TTC549 (cell line): ENCODE measurements around the gene RASA3.

Experiments used
- FAIRE-seq: peaks from 2 replicates; lab custom pipeline; 2012; peaks lifted over from hg19 to GRCh38; lab: Jason Lieb, UNC

Gene RASA3

GRCh38 chr13:114065926-114066774 lies 66.3 kb downstream of the RASA3 start:
- FAIRE-seq = no peak

DNA sequence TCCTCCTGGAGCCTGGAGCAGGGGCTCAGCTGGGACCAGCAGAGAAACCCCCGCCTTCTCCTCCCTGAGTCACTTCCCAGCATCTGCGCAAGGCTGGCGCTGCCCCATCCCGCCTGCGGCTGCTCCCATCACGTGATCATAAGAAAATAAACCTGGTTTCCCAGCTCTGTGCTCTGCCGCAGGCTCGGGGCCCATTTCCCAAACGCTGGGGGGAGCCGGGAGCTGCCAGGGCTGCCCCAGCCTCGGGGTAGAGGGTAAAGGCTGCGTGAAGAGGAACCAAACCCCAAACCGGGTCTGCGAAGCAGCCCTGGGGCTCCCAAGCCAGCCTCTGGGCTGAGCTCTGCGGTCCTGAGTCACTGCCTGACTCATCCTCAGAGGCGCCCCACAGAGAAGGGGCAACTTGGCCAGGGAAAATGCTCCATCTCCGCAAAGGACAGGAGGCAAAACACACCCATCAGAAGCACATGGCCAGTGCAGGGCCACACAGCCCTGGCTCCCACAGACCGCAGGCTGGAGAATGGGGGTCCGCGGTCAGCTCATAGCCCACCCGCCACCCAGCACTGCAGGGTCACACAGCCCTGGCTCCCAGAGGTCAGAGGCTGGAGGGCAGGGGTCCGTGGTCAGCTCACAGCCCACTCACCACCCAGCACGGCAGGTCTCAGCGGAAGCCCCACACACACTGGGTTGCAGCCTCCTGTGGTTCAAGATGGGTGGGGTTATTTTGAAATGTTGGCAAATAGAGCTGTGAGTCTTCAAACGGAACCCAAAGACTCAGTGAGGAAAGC lies 67.1 kb downstream of the RASA3 start:
- FAIRE-seq = peak; percentile 51

GRCh38 chr13:114064450-114065140 lies 67.8 kb downstream of the RASA3 start:
- no peak for FAIRE-seq

DNA sequence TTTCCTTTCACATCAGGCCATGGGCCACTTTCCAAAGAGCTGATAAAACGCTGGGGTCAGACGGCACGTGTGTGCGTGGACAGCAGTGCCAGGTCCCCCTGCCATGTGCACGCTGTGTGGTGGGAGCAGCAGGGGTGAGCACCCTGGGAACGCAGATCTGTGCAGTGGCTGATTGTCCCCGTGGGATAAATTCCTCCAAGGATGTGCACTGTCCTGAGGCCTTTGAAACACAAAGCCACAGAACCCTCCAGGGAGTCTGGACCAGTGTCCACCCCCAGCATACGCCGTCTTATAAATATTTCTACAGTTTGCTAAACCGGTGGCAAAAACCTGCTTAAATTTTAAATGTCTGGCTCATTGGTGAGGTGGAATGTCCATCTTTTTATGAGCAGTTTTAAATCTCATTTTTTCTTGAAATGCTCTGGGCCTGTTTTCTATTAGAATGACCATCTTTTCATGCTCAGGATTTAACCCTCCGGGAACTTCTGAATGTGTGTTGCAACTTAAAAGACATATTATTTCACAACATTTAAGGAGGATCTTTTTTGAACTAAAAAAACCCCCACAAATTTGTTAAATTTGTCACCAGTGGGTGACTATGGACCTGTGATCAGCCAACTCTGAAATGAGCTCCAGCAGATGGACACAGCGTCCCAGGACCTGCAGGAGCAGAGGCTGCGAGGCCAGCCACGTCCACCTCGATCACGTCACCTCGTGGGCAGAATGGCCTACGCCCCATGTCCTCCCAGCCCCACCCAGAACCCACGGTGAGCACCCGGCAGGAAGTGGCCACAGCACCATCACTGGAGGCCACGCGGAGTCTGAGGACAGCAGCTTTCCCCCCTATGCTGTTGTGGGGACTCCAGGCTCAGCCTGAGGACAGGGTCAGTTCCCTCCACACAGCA lies 68.6 kb downstream of the RASA3 start:
- FAIRE-seq = no peak

GRCh38 chr13:114062754-114063153 lies 69.7 kb downstream of the RASA3 start:
- FAIRE-seq = no peak

GRCh38 chr13:114062341-114062740 lies 70.1 kb downstream of the RASA3 start:
- no peak for FAIRE-seq

- FAIRE-seq = no peak
Measured at GRCh38 chr13:114061744-114062143, 70.7 kb downstream of the RASA3 start.

DNA sequence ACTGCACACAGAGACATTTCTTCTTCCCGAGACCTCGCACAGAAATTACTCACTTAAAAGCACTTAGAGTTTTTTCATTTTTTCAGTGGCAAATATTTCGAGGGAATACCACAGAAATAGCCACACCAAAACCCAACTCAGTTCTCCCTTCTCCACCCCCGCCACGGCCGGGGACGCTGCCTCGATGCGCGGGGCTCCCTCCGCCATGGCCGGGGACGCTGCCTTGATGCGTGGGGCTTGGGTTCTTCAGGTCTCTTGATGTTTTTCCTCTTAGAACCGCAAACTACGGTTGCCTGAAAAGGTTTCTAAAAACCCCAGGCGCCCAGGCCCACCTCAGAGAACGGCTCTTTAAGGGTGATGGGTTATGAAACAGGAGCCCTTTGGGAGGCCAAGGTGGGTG lies 71.4 kb downstream of the RASA3 start:
- no peak for FAIRE-seq

- FAIRE-seq = no peak
Measured at GRCh38 chr13:114059946-114060860, 72.2 kb downstream of the RASA3 start.

DNA sequence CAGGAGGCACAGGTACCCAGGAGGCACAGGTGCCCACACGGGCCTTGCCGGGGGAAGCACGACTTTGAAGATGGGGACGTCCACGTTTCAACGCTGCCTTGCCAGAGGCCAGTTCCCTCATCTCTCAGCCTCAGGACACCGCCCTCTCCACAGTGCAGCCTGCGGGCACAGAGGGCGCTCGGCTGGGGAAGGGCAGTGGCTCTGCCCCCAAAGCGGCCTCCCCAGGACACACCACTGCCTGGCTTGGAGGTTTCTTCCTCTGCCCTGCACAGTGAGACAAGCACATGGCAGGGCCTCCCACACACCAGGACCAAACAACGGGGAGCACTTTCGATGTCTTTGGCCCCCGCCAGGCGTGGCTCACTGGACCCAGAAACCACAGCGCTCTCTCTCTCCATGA lies 73.0 kb downstream of the RASA3 start:
- FAIRE-seq = no peak

DNA sequence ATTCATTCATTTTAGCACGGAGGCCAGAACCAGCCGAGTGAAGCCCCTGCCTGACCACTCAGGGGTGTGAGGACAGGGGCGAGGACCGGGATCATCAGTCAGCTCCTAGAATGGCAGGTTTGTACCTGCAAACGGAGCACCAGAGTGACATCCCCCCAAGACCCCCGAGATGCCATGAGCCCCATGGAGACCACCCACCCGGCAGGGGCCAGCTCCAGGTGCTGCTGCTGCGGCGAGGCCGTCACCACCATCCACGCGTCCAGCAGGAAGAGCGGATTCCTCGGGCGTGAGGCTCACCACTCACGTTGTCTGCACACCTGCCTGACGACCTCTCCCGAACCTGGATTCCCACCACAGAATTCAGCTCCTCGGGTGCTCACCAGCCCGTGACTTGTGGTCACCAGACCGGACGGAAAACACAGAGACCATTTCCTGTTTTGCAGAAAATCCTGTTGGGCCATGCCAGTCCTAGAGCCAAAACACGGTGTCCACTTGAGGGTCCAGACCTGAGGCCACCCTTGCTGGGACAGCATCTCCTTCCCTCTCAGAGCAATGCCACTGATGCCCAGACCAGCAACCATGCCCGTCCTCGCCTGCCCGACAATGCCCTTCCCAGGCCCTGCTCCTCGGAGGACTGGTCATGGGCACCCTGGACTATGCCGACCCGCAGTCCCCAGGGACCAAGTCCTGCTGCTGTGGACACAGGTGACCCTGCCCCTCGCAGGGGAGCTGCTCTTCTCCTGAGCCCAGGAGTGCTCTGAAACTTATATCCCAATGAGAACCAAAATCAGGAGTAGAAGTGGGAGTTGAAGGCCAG lies 74.2 kb downstream of the RASA3 start:
- FAIRE-seq = no peak

DNA sequence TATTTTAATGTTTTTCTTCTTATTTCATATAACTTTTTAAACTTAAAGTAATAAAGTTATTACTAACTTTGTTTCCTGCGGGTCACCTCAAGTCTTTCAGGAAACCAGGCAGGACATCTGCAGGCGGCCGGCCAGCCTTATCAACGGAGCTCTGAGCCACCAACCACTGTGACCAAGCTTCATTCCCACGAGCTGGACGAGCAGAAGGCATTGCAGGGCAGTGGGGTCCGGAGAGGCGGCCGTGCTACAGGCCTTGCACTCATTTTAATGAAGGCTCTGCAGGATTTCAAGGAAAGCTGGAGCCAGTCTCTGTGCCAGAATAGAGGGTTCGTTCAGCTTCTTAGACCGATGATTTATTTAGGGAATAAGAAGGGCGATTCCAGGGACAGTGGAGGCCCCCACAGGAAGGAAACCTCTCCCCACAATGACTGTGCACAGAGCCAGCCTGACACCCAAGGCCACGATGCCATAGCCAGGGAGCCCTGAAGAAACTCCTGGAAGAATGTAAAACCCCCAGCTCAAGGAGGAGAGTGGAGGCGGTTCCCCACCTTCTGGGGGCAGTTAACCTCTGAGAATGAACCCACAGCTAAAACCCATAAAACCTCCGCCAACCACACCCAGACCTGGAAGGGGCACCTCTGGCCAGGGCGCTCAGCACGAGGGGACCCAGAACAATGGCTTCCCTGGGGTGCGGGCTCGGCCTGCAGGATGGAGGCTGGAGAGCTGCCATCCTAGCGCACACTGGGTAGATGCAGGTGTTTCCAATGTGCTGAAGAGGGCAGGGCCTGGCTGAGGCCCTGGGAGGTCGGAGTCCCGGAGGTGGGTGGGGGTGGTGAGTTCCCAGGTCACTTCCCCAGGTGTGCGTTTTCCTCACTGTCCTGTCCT lies 75.0 kb downstream of the RASA3 start:
- no peak for FAIRE-seq

DNA sequence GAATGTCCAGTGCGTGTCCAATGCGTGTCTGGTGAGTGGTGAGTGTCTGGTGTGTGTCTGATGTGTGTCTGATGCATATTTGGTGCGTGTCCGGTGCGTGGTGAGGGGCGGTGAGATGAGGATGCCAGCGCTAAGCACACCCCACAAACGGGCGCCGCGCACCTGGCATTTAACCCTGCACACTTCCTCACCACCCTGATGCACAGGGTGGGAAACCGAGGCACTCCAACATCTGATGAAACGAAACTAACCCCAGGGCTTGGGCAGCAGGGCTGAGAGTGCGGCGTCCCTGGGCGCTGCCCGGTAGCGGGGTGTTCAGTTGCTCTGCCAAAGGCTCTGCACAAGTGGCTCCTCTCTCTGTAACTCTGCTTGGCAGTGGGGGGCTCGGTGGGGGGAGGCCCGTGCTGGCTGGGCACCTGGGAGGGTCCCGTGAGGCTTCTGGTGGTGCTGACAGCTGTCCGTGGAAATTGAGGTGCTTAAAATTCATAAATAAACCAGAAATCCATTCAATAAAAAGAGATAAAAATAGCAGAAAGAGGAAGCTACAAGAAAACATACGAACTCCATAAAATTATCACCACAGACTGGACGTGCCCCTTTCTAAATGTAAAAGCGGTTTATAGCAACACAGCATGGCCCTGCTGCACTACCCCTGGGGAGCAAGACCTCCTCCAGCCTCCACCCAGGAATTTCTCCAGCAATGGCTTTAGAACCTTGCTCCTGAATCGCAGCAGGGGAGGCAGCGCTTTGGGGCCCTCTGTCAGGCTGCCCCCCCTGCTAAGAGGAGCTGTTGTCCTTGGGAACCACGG lies 76.0 kb downstream of the RASA3 start:
- no peak for FAIRE-seq

DNA sequence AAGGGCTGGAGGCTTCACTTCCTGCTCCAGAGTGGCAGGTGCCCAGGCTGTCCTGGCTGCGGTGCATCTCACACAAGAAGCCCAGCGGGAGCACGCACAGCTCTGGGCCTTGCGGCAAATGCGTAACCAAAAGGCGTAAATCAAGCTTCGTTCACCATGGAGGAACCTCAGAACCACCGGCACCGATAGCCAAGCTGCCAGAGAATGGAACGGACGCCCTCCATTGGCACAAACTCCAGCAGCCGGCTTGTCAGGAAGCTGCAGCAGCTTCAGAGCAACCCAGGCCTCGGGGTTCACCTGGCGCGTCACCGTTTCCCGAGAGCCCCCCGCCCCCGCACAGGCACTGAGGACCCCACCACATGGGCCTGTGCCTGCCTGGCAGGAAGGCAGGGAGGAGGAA lies 76.7 kb downstream of the RASA3 start:
- no peak for FAIRE-seq

GRCh38 chr13:114054830-114055439 lies 77.5 kb downstream of the RASA3 start:
- FAIRE-seq = no peak

DNA sequence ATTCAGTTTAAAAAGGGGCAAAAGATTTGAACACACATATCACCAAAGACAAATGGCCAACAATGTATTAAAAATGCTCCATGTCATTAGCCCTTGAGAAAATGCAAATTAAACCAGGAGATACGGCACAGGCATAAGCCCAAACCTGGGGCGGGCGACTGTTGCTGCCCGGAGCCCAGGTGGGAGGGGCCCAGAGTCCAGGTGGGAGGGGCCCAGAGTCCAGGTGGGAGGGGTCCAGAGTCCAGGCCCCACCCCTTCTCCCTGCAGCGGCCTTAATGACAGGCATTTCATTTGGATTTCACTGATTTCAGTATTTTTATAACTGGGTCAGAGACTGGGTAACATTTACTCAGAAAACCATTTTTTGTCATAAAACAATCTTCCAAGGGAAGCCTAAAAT lies 78.2 kb downstream of the RASA3 start:
- FAIRE-seq = no peak

GRCh38 chr13:114053026-114053425 lies 79.4 kb downstream of the RASA3 start:
- FAIRE-seq = no peak
